Measurements from ENCODE around the gene MSANTD1. TPM values are rescaled to one million over a fixed set of nuclear protein-coding genes. Genes with fewer than 3 reads are reported as not detected.

MSANTD1 gene
- total RNA-seq, 1 experiment from 2014 or later: 0.71 TPM

- ChIA-PET RAD21 (ENCODE audit: low non-redundant PET in 1 of 2, low total read pairs in 2 of 2, uncharacterized antibody in 2 of 2, unreplicated experiment in 2 of 2) (no interaction called here), CTCF (no interaction called here), POLR2A (no interaction called here)
- no peaks in the 10 kb centered on the region for H3K79me2 ChIP-seq (ENCODE audit: insufficient read depth, low read length)
- H3K9me2 ChIP-seq (ENCODE audit: insufficient read depth): no peaks in the 10 kb centered on the region
- H3K9ac ChIP-seq (ENCODE audit: low read length): no peak overlapping the region
- H3K4me2 ChIP-seq (ENCODE audit: low read length): no peak overlapping the region
- no peak for TF ChIP-seq SP1 (IDR thresholded peaks at IDR 0.05; ENCODE audit: low read depth)
- TF ChIP-seq ELF1 (IDR thresholded peaks at IDR 0.05; ENCODE audit: borderline replicate concordance, low read depth): no peak
- no peak for TF ChIP-seq ZFX (IDR thresholded peaks at IDR 0.05)
- TF ChIP-seq EZH2 (IDR thresholded peaks at IDR 0.05): no peak
- TF ChIP-seq SRF (IDR thresholded peaks at IDR 0.05; ENCODE audit: low read depth): no peak
- no peak for TF ChIP-seq JUND (IDR thresholded peaks at IDR 0.05)
- TF ChIP-seq CBX3 (IDR thresholded peaks at IDR 0.05; ENCODE audit: low read depth): no peak
- TF ChIP-seq SIN3A (IDR thresholded peaks at IDR 0.05; ENCODE audit: low read depth): no peak
- TF ChIP-seq EGR1 (IDR thresholded peaks at IDR 0.05; ENCODE audit: low read depth): no peak
- DNase-seq (ENCODE audit: low read depth, low spot score): no peak
- H2AFZ ChIP-seq (ENCODE audit: low read depth, low read length, poor library complexity, severe bottlenecking): no peak overlapping the region
- ATAC-seq: no peak
- H4K20me1 ChIP-seq (ENCODE audit: insufficient read depth): no peaks in the 10 kb centered on the region
- no peaks in the 10 kb centered on the region for H3K27me3 ChIP-seq (ENCODE audit: insufficient read depth, low read length)
- no TSS peak for BruUV-seq (replicated peaks)
- no peak overlapping the region for H3K27ac ChIP-seq (ENCODE audit: low read depth, low read length)
- H3K36me3 ChIP-seq (ENCODE audit: control insufficient read depth in 1 of 2, insufficient read depth in 2 of 2, low read length in 2 of 2): no peaks in the 10 kb centered on the region
- no peaks in the 10 kb centered on the region for H3K4me1 ChIP-seq (ENCODE audit: control insufficient read depth in 1 of 2, insufficient read depth in 2 of 2, low read length in 2 of 2)
- H3K4me3 ChIP-seq (replicated peaks in 1 of 2; ENCODE audit: low read depth in 1 of 2, low read length in 2 of 2): no peak overlapping the region
- intact Hi-C loops (cut with micrococcal nuclease): no loop called here
- no peaks in the 10 kb centered on the region for H3K9me3 ChIP-seq (ENCODE audit: control insufficient read depth in 1 of 2, insufficient read depth in 1 of 2, low read depth in 1 of 2, low read length in 2 of 2)
Measured at GRCh38 chr4:3251691-3252479, 2.9 kb downstream of the MSANTD1 start.

- no peaks in the 10 kb centered on the region for H3K9me3 ChIP-seq (ENCODE audit: control insufficient read depth in 1 of 2, insufficient read depth in 1 of 2, low read depth in 1 of 2, low read length in 2 of 2)
- H3K27me3 ChIP-seq (ENCODE audit: insufficient read depth, low read length): no peaks in the 10 kb centered on the region
- intact Hi-C loops (cut with micrococcal nuclease): no loop called here
- H3K27ac ChIP-seq (ENCODE audit: low read depth, low read length): no peak overlapping the region
- no peak overlapping the region for H2AFZ ChIP-seq (ENCODE audit: low read depth, low read length, poor library complexity, severe bottlenecking)
- no peak overlapping the region for H3K4me3 ChIP-seq (replicated peaks in 1 of 2; ENCODE audit: low read depth in 1 of 2, low read length in 2 of 2)
- TF ChIP-seq JUND (IDR thresholded peaks at IDR 0.05) (no peak), EZH2 (IDR thresholded peaks at IDR 0.05) (no peak), SRF (IDR thresholded peaks at IDR 0.05; ENCODE audit: low read depth) (no peak), ELF1 (IDR thresholded peaks at IDR 0.05; ENCODE audit: borderline replicate concordance, low read depth) (no peak), EGR1 (IDR thresholded peaks at IDR 0.05; ENCODE audit: low read depth) (no peak), EZH2phosphoT487 (IDR thresholded peaks at IDR 0.05; ENCODE audit: borderline replicate concordance) (no peak), ATF3 (IDR thresholded peaks at IDR 0.05) (no peak), REST (IDR thresholded peaks at IDR 0.05; ENCODE audit: low read depth) (no peak), FOSL1 (IDR thresholded peaks at IDR 0.05; ENCODE audit: low read depth) (no peak), YY1 (IDR thresholded peaks at IDR 0.05; ENCODE audit: extremely low read depth, insufficient replicate concordance, low read depth, low read length) (no peak), SP1 (IDR thresholded peaks at IDR 0.05; ENCODE audit: low read depth) (no peak), POLR2AphosphoS5 (IDR thresholded peaks at IDR 0.05; ENCODE audit: low read depth, low read length) (no peak)
- H3K9ac ChIP-seq (ENCODE audit: low read length): no peak overlapping the region
- ChIA-PET CTCF (no interaction called here), POLR2A (no interaction called here), RAD21 (ENCODE audit: low non-redundant PET in 1 of 2, low total read pairs in 2 of 2, uncharacterized antibody in 2 of 2, unreplicated experiment in 2 of 2) (no interaction called here)
- no peaks in the 10 kb centered on the region for H3K79me2 ChIP-seq (ENCODE audit: insufficient read depth, low read length)
- no TSS peak for BruUV-seq (replicated peaks)
- H3K9me2 ChIP-seq (ENCODE audit: insufficient read depth): no peaks in the 10 kb centered on the region
- H4K20me1 ChIP-seq (ENCODE audit: insufficient read depth): no peaks in the 10 kb centered on the region
- ATAC-seq: no peak
- H3K4me1 ChIP-seq (ENCODE audit: control insufficient read depth in 1 of 2, insufficient read depth in 2 of 2, low read length in 2 of 2): no peaks in the 10 kb centered on the region
- no peak overlapping the region for H3K4me2 ChIP-seq (ENCODE audit: low read length)
- no peak for DNase-seq (ENCODE audit: low read depth, low spot score)
- H3K36me3 ChIP-seq (ENCODE audit: control insufficient read depth in 1 of 2, insufficient read depth in 2 of 2, low read length in 2 of 2): no peaks in the 10 kb centered on the region
Measured at GRCh38 chr4:3252480-3252828, 3.5 kb downstream of the MSANTD1 start.

Data from HCT116 (cell line).